ENCODE measurements around the gene GDF15. TPM values are rescaled to one million over a fixed set of nuclear protein-coding genes. Genes with fewer than 3 reads are reported as not detected.

GDF15 gene
- polyA plus RNA-seq, 1 donor from 2014 or later, result not detected

- no peaks in the 10 kb centered on the region for H3K9me3 ChIP-seq (ENCODE audit: low read length)
- H3K9me2 ChIP-seq (ENCODE audit: insufficient read depth, low read length), result no peaks in the 10 kb centered on the region
- no peaks in the 10 kb centered on the region for H4K20me1 ChIP-seq (ENCODE audit: insufficient read depth)
- no peaks in the 10 kb centered on the region for H3K36me3 ChIP-seq (ENCODE audit: insufficient read depth, low read length)
- H3K27ac ChIP-seq (ENCODE audit: low read length), result no peak overlapping the region
- no peaks in the 10 kb centered on the region for H3F3A ChIP-seq (ENCODE audit: insufficient read depth, low read length, poor library complexity, severe bottlenecking)
- no peaks in the 10 kb centered on the region for H3K27me3 ChIP-seq (ENCODE audit: insufficient read depth, low read depth, low read length)
- H2AFZ ChIP-seq (ENCODE audit: low read depth, low read length), result no peak overlapping the region
- no peaks in the 10 kb centered on the region for H3K79me2 ChIP-seq (replicated peaks; ENCODE audit: insufficient read depth, low read length)
- no peak overlapping the region for H3K4me3 ChIP-seq (ENCODE audit: low read length)
- no peak overlapping the region for H3K9ac ChIP-seq (ENCODE audit: low read length)
- no peak overlapping the region for H3K4me2 ChIP-seq (ENCODE audit: low read length)
- TF ChIP-seq REST (IDR thresholded peaks at IDR 0.05; ENCODE audit: borderline replicate concordance) (no peak), POLR2AphosphoS5 (IDR thresholded peaks at IDR 0.05) (no peak)
Measured at GRCh38 chr19:18357041-18357440, 28.9 kb upstream of the GDF15 start.

- Histone ChIP-seq H4K20me1 (ENCODE audit: insufficient read depth) (no peaks in the 10 kb centered on the region), H2AFZ (ENCODE audit: low read depth, low read length) (no peak overlapping the region), H3K4me2 (ENCODE audit: low read length) (no peak overlapping the region), H3K9me3 (ENCODE audit: low read length) (no peaks in the 10 kb centered on the region), H3F3A (ENCODE audit: insufficient read depth, low read length, poor library complexity, severe bottlenecking) (no peaks in the 10 kb centered on the region), H3K27me3 (ENCODE audit: insufficient read depth, low read depth, low read length) (no peaks in the 10 kb centered on the region), H3K4me3 (ENCODE audit: low read length) (no peak overlapping the region), H3K79me2 (replicated peaks; ENCODE audit: insufficient read depth, low read length) (no peaks in the 10 kb centered on the region), H3K36me3 (ENCODE audit: insufficient read depth, low read length) (no peaks in the 10 kb centered on the region), H3K27ac (ENCODE audit: low read length) (no peak overlapping the region), H3K9me2 (ENCODE audit: insufficient read depth, low read length) (no peaks in the 10 kb centered on the region), H3K9ac (ENCODE audit: low read length) (no peak overlapping the region)
- TF ChIP-seq TAF1 (IDR thresholded peaks at IDR 0.05; ENCODE audit: low read depth), result no peak
- no peak for TF ChIP-seq REST (IDR thresholded peaks at IDR 0.05; ENCODE audit: borderline replicate concordance)
- TF ChIP-seq EZH2 (IDR thresholded peaks at IDR 0.05; ENCODE audit: borderline replicate concordance, insufficient read depth, low read length, poor library complexity, severe bottlenecking), result no peak
Measured at GRCh38 chr19:18361646-18362045, 24.3 kb upstream of the GDF15 start.

GRCh38 chr19:18362934-18363542 lies 22.9 kb upstream of the GDF15 start:
- Histone ChIP-seq H3K79me2 (replicated peaks; ENCODE audit: insufficient read depth, low read length) (no peaks in the 10 kb centered on the region), H3K27me3 (ENCODE audit: insufficient read depth, low read depth, low read length) (no peaks in the 10 kb centered on the region), H2AFZ (ENCODE audit: low read depth, low read length) (no peak overlapping the region), H3K9me2 (ENCODE audit: insufficient read depth, low read length) (no peaks in the 10 kb centered on the region), H3K9ac (ENCODE audit: low read length) (no peak overlapping the region), H3F3A (ENCODE audit: insufficient read depth, low read length, poor library complexity, severe bottlenecking) (no peaks in the 10 kb centered on the region), H3K4me2 (ENCODE audit: low read length) (no peak overlapping the region), H3K4me3 (ENCODE audit: low read length) (no peak overlapping the region), H3K36me3 (ENCODE audit: insufficient read depth, low read length) (no peaks in the 10 kb centered on the region), H4K20me1 (ENCODE audit: insufficient read depth) (no peaks in the 10 kb centered on the region), H3K27ac (ENCODE audit: low read length) (no peak overlapping the region), H3K9me3 (ENCODE audit: low read length) (no peaks in the 10 kb centered on the region)
- no peak for TF ChIP-seq RAD21 (conservative IDR thresholded peaks at IDR 0.05)
- TF ChIP-seq MXI1 (conservative IDR thresholded peaks at IDR 0.05; ENCODE audit: poor library complexity, severe bottlenecking), result no peak
- no peak for TF ChIP-seq POLR2AphosphoS5 (IDR thresholded peaks at IDR 0.05)
- no peak for TF ChIP-seq REST (IDR thresholded peaks at IDR 0.05; ENCODE audit: borderline replicate concordance)
- TF ChIP-seq EZH2 (IDR thresholded peaks at IDR 0.05; ENCODE audit: borderline replicate concordance, insufficient read depth, low read length, poor library complexity, severe bottlenecking), result no peak
- no peak for TF ChIP-seq TAF1 (IDR thresholded peaks at IDR 0.05; ENCODE audit: low read depth)
- TF ChIP-seq CTCF (IDR thresholded peaks at IDR 0.05; ENCODE audit: poor library complexity, severe bottlenecking), result no peak
- no peak for TF ChIP-seq SMC3 (conservative IDR thresholded peaks at IDR 0.05; ENCODE audit: poor library complexity)
- TF ChIP-seq EP300 (conservative IDR thresholded peaks at IDR 0.05; ENCODE audit: poor library complexity, severe bottlenecking), result no peak
